ENCODE data around the gene RIMBP2.

The RIMBP2 gene

GRCh38 chr12:130546494-130546893 is 169.6 kb downstream of the RIMBP2 start:
- TF ChIP-seq, protein P1, sequence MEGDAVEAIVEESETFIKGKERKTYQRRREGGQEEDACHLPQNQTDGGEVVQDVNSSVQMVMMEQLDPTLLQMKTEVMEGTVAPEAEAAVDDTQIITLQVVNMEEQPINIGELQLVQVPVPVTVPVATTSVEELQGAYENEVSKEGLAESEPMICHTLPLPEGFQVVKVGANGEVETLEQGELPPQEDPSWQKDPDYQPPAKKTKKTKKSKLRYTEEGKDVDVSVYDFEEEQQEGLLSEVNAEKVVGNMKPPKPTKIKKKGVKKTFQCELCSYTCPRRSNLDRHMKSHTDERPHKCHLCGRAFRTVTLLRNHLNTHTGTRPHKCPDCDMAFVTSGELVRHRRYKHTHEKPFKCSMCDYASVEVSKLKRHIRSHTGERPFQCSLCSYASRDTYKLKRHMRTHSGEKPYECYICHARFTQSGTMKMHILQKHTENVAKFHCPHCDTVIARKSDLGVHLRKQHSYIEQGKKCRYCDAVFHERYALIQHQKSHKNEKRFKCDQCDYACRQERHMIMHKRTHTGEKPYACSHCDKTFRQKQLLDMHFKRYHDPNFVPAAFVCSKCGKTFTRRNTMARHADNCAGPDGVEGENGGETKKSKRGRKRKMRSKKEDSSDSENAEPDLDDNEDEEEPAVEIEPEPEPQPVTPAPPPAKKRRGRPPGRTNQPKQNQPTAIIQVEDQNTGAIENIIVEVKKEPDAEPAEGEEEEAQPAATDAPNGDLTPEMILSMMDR (IDR thresholded peaks at IDR 0.05), result no peak

DNA sequence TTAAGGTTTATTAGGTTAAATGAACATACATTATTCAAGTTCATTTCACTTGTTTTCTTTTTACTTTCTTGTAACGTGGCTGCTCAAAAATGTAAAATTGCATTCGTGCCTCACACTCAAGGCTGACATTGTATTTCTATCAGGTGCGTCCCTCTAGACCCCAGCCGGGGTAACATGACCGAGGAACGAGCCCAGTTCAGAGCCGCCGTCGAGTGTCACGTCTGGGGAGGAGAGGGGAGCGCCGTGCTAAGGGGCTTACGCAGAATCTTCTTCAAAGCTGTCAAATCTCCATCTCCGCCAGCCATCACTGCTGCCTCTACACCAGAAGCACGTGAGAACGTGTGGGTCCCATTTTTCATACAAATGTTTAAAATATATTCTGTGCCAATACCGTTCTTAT is 170.6 kb downstream of the RIMBP2 start:
- TF ChIP-seq, protein P1 (IDR thresholded peaks at IDR 0.05), result no peak

DNA sequence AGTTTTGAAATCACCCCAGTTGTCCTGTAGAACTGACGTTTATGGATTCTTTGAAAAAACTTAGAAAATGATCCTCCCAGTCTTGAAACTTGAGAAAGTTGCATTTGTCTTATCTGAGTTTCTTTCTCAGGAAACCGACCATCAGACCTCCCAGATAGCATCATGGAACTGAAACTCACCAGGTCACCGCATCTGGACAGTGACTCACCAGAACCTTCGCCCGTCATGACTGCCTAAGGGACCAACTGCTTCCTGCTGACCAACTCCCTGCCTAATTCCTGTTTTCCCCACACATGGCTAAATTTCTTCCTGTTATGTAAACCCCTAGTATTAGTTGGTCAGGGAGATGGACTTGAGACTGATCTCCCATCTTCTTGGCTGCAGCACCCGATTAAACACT is 175.7 kb downstream of the RIMBP2 start:
- TF ChIP-seq, protein P1 (IDR thresholded peaks at IDR 0.05), result no peak

DNA sequence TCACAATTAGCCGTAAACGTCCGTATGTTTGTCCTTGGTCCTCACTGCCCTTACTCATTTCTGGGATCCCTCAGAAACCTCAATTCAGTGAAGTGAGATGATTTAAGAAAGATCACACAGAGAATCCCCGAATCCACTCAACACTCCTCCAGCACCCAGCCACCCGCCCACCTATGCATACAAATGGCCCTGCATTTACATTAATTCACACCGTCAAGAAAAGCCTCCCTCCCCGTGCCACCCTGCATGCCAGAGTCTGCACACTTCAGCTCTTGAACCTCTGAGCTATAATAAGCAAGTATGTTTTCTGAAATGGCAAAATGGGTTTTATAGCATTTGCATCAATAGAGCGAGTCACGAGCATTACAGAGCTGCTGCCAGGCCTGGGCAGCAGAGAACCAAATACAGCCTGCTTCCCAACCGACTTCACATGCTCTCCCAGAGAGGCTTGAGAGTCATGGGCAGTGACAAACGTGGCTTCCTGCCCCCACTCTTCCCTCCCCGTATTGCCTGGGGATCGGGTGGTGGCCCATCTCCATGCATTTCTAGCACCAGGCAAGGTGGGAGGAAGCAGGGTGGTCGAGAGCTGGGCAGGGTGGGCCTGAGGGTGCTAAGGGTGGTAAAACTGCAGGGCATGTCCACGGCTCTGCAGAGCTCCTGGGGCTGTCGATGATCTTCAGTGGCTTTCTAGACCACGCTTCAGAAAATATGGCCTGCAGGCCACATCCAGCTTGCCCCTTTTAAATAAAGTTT is 177.6 kb downstream of the RIMBP2 start:
- TF ChIP-seq, protein P1 (IDR thresholded peaks at IDR 0.05), result no peak

- TF ChIP-seq, protein P1 (IDR thresholded peaks at IDR 0.05), result no peak
Measured at GRCh38 chr12:130537655-130538054, 178.4 kb downstream of the RIMBP2 start.

DNA sequence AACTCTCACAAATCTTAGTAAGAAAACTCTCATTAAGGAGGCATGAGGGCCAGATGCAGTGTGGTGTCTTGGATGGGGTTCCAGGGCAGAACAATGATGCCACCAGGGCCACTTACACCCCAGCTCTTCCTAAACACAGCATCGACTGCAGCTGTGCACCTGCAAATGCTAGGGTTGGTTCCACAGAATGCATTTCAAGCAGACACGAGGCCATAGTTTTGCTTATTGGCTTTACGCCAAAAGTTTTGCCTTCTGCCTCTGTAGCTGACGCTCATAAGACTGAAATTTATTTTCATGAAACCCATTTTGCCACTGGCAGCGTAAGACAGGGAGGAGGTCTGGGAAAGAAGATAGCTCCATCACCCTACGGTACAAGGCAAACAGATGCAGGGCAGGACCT is 179.0 kb downstream of the RIMBP2 start:
- TF ChIP-seq, protein P1 (IDR thresholded peaks at IDR 0.05), result no peak

DNA sequence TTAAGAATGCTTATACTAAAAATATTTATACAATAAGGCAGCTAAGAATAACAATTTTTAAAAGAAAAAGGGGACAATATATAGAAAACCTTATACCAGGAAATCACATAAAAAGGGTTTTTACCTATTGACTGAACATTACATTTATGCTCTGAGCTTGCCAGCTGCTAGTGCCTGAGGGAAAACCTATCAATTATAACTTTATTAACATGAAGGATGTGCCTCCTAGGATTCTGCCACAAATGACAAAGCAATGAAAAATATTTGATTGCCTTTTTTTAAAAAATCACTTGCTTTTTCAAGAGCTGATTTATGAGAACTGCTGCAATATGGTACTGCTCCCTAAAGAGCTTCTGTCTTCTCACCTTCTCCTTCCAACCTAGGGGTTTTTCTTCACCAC is 185.7 kb downstream of the RIMBP2 start:
- TF ChIP-seq, protein P1 (IDR thresholded peaks at IDR 0.05), result no peak

DNA sequence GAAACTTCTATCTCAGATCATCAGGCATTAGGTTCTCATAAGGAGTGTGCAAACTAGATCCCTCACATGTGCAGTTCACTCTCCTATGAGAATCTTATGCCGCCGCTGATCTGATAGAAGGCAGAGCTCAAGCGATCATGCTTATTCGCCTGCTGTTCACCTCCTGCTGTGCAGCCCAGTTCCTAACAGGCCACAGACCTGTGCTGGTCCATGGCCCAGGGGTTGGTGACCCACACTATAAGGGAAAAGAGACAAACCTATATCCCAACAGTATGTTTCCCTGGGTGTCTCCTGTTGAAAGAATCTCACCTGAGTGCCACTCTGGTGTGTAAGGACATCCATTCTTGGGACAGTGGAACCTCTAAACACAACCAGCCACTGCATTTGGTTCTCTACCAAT is 186.3 kb downstream of the RIMBP2 start:
- TF ChIP-seq, protein P1 (IDR thresholded peaks at IDR 0.05), result no peak

Measured in LNCAP (cell line).